ENCODE data around the gene TBC1D1.

Gene TBC1D1

DNA sequence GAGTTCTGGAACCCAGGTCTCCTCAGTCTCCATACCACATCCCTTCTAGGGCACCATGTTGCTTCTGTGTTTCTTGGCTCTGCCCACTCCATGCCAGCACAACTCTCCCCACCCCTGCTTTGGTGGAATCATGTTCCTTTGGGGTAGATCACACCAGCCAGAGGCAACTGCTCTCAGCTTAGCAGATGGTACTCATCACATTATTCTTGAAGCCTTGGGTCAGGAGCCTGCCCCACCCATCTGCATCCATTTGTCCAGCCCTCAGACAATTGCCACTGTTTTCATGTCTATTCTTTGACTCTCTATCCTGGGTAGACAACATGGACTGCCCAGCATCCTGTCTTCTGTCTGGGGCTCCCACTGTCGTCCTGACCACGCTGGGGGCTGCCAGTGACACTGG lies 216.9 kb downstream of the TBC1D1 start:
- DNase-seq = no peak

DNA sequence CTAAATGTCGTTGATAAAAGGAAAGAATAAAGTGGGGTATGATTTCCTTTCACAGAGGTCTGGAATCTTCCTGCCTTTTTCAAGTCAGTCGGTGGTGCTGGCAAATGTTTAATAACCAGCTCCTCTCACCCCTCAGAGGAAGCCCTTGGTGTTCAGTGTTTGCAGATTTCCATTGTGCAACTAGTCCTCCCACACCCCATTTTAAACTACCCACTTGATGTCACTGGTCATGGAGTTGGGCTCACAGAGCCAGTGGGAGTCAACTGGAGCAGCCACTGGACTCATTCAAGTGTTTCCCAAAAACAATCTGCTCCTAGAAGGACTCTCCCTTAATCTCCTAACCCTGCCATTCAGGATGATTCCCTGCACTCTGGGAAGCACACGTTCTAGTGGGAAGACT lies 218.5 kb downstream of the TBC1D1 start:
- DNase-seq = no peak

DNA sequence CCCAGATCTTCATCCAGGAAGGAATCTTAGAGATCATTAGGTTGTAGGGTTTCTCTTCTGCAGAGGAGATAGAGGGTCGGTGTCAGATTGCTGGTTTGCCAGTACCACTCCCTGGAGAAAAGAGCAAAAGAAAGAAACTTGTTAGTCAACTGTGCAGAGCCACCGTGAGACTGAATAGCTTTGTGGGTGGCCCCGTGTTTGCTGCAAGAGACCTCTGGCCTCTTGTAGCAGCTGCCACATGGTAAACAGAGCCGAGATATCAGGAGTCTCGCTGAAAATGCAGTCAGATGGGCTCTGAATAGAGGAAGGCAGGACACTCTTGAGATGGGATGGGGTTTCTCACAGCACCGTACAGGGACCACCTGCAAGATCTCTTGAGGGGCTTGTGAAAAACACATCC lies 219.0 kb downstream of the TBC1D1 start:
- DNase-seq = no peak

DNA sequence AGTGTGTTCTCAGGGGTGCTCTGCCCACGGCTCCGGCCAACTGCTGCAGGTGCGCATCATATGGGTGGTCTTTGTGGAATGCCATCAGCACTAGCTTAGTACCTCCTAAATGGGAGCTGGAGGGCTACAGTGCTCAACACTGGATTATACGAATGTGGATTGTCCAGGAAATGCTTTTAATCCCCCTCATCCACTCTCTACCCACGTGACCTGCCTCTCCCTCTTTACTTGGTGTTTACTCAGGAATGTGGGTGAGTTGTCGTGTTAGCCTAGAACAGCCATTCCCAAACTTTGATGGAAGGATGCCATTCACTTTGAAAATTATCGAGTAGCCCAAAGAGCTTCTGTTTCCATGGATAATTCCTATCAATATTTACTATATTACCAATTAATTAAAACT lies 220.1 kb downstream of the TBC1D1 start:
- DNase-seq = no peak

DNA sequence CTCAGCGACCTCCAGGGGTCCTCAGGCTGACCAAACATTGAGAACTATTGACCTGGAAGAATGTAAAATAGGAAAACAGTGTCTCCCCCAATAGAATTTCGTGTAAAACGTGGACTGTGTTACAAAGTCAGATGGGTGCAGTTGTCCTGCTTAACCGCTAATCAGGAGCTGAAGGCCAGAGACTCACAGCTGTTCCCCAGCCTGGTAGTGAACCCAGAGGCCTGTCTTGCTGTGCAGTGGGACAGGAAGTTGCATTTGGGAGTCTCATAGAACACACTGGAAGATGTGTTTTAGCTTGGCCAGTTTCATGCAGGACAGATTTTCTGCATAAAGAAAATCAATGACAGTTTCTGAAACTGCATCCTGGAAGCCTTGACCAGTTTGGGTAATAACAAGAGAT lies 220.8 kb downstream of the TBC1D1 start:
- no peak for DNase-seq

DNA sequence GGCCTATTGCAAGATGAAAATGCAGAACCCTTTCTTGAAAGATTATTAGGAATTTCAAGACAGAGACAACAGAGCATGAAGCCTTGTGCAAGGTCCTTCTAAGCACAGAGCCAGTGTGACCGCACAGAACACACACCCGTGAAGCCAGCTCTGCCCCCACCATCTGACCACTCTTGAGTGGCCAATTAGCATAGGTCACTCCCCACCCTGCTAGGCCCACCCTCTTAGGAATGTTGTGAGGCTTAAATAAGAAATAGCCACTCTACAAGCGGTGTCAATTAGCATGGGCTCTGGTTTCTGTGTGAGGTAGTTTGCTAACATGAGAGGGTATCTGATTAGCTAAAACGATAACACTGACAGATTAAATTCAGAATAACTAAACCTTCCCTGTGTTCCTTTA lies 222.2 kb downstream of the TBC1D1 start:
- no peak for DNase-seq

DNA sequence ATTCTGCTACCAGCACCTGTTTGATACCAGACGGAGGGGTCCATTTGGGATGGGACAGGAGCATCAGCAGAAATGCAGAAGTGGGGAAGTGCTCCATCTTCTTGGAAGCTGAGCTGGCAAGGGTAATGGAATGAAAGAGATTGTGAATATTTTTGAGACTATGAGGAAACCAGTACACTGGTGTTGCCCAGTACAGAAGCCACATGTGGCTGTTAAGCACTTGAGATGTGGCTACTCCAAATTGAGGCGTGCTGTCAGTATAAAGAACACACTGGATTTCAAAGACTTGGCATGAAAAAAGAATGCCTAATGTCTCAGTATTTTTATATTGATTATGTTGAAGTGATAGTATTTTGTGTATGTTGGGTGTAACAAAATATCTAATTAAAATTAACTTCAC lies 222.7 kb downstream of the TBC1D1 start:
- no peak for DNase-seq

DNA sequence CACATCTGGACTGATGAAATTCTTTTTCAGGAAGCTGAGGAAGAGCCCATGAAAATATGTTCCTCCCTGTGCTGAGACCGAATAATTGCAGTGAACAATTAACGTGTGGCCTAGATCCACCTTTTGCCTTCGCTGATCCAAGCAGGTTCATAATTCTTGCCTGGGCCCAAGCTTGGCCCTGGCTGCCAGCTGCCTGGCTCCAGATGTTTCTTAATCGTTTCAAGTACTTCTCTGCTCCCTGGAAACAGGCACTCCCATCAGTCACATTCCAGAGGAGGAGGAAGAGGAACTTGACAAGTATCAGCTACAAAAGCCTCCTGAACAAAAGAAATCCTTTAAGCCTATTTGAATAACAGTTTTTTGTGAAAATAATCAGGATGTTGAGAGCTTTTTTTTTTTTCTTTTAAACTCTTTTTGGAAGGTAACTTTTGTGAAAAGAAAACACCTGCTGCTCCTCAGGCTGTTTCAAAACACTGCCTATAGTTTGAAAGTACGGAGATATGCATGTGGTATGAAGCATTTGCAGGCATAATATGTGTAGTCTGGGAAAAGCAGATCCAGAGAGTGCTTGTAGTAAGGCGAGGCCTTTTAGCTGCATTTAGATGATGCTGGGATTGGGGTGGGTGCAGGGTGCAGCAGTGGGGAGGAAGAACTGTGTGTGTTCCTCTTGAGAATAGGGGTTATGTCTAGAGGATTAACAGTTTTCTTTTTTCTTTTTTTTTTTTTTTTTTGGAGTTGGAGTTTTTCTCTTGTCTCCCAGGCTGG lies 223.7 kb downstream of the TBC1D1 start:
- DNase-seq = no peak

DNA sequence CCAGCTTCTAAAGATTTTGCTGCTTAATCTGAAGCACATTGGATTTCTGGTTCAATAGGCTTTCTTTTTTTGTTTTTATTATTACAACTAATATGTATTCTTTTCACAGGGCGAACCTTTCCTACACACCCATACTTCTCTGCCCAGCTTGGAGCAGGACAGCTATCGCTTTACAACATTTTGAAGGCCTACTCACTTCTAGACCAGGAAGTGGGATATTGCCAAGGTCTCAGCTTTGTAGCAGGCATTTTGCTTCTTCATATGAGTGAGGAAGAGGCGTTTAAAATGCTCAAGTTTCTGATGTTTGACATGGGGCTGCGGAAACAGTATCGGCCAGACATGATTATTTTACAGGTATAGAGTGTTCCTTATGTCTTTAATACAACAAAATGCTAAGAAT lies 224.7 kb downstream of the TBC1D1 start:
- DNase-seq = no peak

DNA sequence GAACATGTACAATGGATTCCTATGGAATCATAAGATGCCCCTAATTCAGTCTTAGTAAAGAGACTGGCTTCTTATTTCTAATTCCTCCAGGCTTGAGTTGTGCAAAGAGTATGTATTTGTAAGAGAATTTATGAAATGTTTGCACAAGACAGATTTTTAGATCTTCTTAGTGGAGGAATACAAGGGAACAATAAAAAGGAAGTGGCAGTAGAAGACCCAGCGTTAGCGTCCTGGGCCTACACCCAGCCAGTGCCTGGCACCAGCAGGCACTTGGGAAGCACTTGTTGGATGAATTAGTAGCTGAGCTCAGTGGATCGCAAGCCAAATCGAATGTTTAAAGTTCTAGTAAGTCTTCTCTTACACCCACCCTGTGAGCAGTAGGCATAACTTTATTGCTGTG lies 226.7 kb downstream of the TBC1D1 start:
- DNase-seq = no peak

DNA sequence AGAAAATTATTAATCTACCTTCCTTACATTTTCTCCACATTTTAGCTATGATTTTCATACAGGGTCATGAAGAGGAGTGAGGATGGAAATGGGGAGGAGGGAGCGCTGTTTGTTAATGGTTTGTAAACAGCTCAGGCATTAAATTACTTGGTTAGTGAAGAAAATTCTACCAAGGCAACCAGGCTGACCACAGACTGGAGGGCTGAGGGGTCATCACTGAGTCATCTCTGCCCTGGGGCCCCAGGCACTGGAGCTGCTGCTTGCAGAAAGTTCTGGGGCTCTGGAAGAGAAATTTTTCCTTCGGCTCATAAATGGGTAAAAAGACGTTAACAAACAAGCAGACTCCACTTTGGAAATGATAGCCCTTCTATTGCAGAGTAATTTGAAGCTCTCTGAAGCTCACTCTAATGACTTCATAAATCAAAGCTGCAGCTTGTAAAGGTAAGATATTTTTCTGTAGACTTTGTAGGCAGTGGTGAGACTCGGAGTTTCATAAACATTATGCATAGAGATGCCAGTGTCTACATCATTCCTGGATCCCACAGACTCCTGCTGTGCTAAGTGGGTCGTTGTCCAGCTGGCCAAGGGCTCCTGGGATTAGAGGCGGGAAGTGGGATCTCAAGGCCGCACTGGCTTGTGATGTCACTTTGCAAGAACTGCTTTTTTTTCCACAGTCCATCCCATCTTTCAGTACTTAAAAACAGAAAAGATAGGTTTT lies 228.9 kb downstream of the TBC1D1 start:
- DNase-seq = no peak

DNA sequence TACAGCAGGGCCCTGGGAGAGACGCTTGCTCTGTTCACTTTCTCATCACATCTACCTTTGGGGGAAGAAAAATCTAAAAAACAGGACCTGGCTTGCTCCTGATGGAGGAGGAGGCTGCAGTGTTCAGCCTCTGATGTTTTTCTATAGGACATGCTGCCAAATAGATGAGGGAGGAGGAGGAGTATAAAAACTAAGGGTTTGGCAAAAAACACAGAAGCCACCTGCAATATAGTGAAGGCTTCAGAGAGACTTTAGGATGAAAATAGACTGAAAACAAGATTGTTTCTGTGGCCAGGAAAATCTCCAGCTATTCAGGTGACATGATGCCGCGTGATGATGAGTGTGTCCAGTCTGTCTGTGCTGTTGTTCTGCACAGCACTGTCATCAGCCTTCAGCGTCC lies 229.9 kb downstream of the TBC1D1 start:
- no peak for DNase-seq

DNA sequence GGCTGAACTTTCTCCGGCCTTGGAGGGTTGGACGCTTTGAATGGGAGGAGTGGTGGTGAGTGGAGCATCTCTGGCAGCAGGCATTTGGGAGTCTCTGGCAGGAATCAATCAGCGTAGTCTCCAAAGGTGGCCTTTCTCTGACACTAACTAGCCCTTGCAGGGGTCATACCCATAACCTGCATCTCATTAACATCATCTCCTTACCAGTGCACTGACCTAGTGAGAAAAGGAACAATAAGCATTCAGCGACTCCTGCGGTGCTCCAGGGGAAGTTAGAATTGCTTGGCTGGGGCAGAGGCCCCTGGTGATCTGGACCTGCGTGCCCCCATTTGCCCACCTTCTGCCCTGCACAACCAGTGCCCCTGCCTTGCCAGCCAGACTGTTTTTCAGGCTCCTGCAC lies 231.2 kb downstream of the TBC1D1 start:
- DNase-seq = no peak

DNA sequence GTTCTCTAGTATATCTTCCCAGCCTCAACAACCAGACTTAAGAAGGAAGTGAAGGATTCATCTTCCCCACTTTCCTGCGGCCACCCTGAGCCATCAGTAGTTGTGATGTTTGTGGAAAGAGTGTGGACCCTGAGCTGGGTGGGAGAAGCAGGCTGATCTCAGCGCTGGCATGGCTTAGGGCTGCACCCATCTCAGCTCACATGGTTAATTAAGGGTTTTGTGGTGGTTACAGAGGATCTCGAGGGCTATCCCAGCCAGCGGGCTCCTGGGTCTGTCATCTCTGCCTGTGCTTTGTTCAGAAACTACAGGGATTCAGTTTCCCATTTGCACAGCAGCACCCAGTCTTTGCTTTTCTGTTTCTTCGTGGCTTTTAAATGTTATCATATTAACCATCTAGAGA lies 232.7 kb downstream of the TBC1D1 start:
- no peak for DNase-seq

DNA sequence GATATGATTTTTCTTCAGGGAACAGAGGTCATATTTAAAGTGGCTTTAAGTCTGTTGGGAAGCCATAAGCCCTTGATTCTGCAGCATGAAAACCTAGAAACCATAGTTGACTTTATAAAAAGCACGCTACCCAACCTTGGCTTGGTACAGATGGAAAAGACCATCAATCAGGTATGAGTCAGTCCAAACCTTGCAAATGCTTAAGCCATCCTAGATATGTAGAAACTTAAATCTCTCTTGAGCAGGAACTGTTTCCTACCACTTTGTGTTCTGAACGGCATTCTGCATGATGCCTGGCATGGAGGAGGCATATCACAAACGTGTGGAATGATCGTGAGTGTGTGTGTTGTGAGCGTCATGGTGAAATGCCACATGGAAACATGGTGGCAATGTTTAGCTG lies 234.1 kb downstream of the TBC1D1 start:
- no peak for DNase-seq

DNA sequence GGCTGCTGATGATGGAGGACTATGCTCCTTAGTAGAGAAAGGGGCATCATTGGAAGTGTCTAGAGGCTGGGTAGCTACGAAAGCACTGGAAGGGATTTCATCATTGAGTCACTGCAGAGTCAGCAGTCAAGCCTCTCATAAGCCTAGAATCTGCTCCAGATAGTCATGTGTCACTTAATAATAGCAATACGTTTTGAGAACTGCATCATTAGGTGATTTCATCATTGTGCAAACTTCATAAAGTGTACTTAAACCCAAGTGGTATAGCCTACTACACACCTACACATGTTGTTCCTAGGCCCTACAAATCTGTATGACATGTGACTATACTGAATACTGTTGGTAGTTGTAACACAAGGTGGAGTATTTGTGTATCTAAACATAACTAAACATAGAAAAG lies 234.9 kb downstream of the TBC1D1 start:
- no peak for DNase-seq

DNA sequence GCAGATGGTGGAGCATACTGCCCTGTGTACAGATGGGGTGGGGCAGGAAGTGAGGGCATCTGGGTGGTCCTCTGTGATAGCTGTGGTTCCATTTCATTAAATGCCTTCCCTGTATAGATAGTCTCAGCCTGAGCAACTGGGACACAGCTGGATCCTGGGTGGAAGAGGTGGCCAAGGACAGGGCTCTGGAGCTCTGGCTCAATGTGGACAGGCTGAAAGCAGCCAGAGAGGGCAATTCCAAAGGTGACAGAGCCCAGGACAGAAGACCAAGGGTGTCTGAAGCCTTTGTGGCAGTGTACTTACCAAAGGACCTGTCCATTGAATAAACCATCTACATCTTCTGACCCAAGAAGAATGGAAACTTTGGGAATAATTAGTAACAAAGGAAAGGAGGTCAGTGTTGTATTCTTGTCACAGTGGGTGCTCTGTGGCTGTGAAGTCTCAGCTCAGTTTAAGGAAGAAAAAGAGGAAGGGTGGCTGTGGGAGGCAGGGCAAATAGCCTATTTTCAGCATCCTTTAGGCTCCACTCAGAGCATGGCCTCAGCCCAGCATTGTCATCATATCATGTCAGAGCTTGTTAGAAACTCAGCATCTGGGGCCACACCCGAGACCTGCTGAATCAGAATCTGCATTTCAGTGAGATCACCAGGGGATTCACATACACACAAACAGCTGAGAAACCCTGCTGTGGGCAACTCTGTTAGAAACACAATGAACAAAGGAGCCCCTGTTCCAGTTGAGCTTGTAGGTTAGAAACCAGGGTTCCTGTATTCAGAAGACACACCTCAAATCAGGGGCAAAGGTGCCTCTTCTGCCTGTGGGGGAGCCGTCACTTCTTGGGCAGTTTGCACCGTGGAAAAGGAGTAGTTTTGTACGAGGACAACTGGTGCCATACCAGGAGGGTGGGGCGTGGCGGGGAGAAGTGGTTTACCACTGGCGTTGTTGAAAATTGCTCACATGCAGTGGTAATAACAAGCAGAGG lies 237.9 kb downstream of the TBC1D1 start:
- DNase-seq = no peak

DNA sequence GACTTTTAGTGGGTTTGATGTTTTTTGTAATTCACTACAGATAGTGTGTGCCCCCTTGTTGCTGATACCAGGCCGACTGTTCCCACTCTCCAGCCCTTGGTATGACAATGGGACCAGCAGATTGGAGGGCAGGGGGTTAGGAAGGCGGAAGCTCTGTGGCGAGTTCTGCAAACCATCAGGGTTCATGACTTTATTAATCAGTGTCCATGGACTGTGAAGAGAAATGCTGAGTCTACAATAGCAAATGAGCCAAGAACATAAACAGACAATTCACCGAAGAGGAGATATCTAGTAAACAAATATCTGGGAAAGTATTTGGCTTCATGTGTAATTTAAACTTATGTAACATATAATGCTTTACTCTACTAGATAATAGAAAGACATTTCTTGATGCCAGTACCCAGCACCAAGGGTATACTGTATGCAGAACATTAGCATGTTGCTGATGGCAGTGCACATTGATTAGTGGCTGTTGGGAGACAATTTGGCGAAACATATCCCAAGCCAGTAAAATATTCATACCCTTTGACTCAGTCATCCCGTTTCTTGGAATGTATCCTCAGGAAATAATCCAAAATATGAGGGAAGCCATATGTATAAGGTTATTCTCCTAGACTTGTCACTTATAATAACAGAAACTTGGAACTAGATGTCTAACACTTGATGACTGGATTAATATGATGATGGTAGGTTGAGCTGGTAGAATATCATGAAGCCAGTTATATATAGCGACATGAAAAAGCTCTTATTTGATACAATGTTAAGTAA lies 238.8 kb downstream of the TBC1D1 start:
- DNase-seq = no peak

DNA sequence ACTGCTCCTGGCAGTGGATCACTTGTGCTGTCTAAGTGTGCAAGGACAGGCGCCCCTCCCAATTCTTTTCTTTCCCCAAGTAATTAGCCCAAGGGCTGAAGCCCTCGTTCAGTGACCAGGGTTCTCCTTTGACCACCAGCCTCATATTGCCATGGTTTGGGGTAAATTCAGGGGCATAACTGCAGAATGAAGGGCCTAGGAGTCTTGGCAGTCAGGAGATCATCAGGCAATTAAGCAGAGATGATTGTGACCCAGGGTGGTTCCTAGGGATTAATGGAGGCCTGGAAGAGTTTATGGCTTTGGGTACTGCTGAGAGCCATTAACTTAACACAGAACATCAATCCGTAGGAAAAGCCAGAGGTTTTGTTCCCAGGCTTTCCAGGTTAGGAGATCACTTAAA lies 240.0 kb downstream of the TBC1D1 start:
- DNase-seq = no peak

DNA sequence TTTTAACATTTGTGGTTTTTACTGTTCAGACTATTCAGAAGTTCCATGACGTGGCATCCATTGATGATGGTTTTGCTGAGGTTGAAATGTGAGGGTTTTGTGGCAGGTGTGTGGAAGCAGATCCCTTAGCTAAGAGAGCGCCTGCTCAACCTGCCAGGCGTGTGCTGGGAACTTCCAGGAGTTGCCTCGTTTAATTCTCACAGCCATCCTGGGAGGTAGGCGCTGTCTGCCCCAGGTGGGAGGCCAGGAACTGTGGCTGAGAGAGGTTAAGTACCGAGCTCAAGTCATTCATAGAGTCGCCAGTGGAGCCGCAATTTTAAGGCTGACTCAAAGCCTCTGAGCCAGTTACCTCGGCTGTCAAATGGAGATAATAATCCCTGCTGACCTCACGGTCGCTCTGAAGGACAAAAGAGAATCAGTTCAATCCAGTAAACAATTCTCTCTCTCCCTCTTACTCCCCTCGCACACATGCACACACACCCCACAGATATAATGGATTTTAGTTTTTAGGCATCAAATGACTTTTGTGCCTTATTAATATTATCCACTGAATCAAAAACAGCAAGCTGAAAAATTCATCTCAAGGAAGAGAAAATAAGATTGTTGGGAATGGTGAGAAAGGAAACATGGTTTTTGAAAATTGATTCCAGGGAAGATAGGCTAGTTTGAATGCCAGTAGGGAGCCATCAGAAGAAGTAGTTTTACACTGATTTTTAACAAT lies 240.6 kb downstream of the TBC1D1 start:
- DNase-seq = no peak

DNA sequence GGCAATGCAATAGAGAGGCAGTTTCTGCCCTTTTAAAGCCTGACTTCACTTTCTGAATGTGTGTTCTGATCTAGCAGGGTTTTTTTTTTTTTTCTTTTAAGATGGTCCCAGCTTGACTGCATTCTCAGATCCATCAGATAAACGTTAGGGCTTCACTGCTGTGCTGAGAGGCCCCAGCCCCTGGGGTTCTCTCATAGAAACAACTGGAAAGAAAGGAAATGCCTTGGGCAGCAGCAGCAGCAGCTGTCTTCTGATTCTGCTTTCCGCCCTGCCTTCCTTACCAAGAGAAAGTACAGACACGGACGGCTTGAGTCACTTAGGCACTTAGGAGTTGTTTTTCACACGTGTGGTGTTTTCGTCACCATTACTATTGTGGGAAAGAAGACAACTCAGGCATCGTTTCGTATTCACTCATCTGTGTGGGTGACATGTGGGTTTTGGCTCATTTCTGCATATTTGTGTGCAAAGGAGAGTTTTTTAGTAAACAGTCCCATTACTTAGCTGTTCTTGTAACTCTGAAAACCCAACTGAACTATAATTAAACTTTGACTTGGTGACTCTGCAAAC lies 241.3 kb downstream of the TBC1D1 start:
- DNase-seq = no peak

Data from NCI-H1930 (cell line).